Measurements from ENCODE around the gene KDM2B. TPM values are rescaled to one million over a fixed set of nuclear protein-coding genes. Genes with fewer than 3 reads are reported as not detected.

Gene KDM2B
- total and polyA plus RNA-seq, 10 of the 15 experiments (the other 5 are each of a cell fraction or from before 2014, with no cell fraction given): 13.6 to 124 (median 40.4) TPM

DNA sequence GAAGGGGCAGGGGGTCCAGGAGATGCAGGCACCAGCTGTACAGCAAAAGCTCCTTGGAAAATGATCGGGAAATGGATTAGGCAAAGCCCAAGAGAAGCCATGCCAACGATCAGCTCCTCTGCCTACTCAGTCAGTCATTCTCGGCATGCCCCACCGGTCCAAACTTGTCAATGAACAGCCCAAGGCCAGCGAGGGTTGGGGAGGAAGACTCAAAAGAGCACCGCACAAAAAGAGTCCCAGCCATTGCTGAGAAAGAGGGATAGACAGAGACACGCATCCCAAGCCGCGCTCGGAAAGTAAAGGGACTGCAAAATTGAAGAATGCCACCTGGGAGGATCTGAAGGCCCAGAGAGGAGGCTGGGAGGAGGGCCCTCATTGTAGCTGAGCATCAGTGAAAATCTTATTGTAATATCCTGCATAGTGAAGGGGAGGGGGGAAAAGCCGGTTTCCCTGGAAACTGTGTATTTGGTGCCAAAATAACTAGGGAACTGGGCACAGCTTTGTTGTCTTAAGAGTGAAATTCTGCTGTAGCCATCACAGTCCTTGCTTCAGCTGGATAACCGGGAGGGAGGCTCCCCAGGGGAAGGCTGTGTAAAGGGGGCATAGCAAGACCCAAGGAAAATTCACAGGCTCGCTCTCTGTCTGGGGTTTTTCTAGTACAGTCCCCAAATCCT, 4.7 kb downstream of the KDM2B start (continued):
- no peak for TF ChIP-seq HCFC1 (IDR thresholded peaks at IDR 0.05; ENCODE audit: low read length)

DNA sequence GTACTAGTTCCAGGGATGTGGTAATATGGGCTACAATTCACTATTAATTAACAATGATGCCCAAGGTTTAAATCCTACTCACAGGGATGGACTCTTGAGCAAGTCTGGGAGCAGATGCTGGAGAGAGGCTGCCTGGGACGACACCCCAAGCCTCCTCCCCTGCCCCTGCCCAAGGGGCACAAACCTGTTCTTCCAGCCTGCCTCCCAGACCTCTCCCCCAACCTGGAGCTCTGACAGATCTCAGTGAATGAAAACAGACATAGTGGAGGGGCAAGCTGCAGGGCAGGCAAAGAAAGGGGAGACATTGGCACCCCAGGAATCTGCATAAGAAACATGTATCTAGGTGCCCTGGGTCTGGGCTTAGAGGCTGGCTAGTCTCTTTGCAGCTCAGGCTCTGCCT, 5.8 kb downstream of the KDM2B start:
- ChIA-PET SMC1A (ENCODE audit: uncharacterized antibody, unreplicated experiment) (interaction anchor here (0.9 to 7.3 kb wide), 5 partner anchors 12 to 40 kb away, joined by 3 to 48 read pairs (median 40); no protein-coding TSS in a partner anchor), POLR2A (interaction anchor here (0.8 to 3.7 kb wide), 7 partner anchors 11 to 111 kb away, joined by 3 to 36 read pairs (median 5); partner anchors contain the start of gene ORAI1), CTCF (interaction anchor here (0.6 to 5.1 kb wide), 7 partner anchors 11 to 269 kb away, joined by 3 to 40 read pairs (median 5); no protein-coding TSS in a partner anchor), RAD21 (ENCODE audit: unreplicated experiment) (interaction anchor here (0.8 to 5.8 kb wide), 3 partner anchors 15 to 52 kb away, joined by 3 to 51 read pairs (median 18); partner anchors contain the start of gene ORAI1)
- Histone ChIP-seq H3K27ac (ENCODE audit: control insufficient read depth, insufficient read depth) (no peak overlapping the region), H3K4me3 (no peak overlapping the region), H3K27me3 (replicated peaks in 1 of 2; ENCODE audit: control insufficient read depth in 2 of 2, insufficient read depth in 2 of 2, low read length in 1 of 2) (no peaks in the 10 kb centered on the region), H3K4me1 (ENCODE audit: control insufficient read depth, insufficient read depth, low read length) (peaks cover 12% of the 10 kb centered on the region), H3K4me2 (ENCODE audit: control insufficient read depth, insufficient read depth) (no peak overlapping the region), H4K20me1 (ENCODE audit: control insufficient read depth, insufficient read depth) (no peaks in the 10 kb centered on the region), H2AFZ (ENCODE audit: control insufficient read depth, low read depth, low read length) (no peak overlapping the region), H3K79me2 (ENCODE audit: control insufficient read depth, insufficient read depth, low read length) (peaks cover 8% of the 10 kb centered on the region), H3K9ac (ENCODE audit: control insufficient read depth, insufficient read depth, low read length) (no peak overlapping the region), H3K9me3 (replicated peaks; ENCODE audit: control insufficient read depth, insufficient read depth, low read length) (no peaks in the 10 kb centered on the region), H3K36me3 (ENCODE audit: control insufficient read depth in 2 of 2, insufficient read depth in 2 of 2, low read length in 1 of 2) (no peaks in the 10 kb centered on the region; a peak in 1 of 4 replicates)
- DNase-seq (ENCODE audit: low read depth, low spot score) (no peak), FAIRE-seq (no peak), ATAC-seq (no peak)
- WGBS (ENCODE audit: insufficient coverage, insufficient replicate concordance, low lambda C conversion rate, missing lambda C conversion rate): 24% methylated on average over 1 of the region's 1 CpG
- BruUV-seq (replicated peaks): no TSS peak
- intact Hi-C loops (cut with micrococcal nuclease; ENCODE audit: unreplicated experiment) (no loop called here), in situ Hi-C loops (cut with MboI) (no loop called here)
- no peak for TF ChIP-seq KAT2A (conservative IDR thresholded peaks at IDR 0.05; ENCODE audit: control insufficient read depth, low read depth, low read length)
- TF ChIP-seq, protein P1, sequence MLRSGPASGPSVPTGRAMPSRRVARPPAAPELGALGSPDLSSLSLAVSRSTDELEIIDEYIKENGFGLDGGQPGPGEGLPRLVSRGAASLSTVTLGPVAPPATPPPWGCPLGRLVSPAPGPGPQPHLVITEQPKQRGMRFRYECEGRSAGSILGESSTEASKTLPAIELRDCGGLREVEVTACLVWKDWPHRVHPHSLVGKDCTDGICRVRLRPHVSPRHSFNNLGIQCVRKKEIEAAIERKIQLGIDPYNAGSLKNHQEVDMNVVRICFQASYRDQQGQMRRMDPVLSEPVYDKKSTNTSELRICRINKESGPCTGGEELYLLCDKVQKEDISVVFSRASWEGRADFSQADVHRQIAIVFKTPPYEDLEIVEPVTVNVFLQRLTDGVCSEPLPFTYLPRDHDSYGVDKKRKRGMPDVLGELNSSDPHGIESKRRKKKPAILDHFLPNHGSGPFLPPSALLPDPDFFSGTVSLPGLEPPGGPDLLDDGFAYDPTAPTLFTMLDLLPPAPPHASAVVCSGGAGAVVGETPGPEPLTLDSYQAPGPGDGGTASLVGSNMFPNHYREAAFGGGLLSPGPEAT (IDR thresholded peaks at IDR 0.05; ENCODE audit: low read depth): no peak
- TF ChIP-seq, protein P2, sequence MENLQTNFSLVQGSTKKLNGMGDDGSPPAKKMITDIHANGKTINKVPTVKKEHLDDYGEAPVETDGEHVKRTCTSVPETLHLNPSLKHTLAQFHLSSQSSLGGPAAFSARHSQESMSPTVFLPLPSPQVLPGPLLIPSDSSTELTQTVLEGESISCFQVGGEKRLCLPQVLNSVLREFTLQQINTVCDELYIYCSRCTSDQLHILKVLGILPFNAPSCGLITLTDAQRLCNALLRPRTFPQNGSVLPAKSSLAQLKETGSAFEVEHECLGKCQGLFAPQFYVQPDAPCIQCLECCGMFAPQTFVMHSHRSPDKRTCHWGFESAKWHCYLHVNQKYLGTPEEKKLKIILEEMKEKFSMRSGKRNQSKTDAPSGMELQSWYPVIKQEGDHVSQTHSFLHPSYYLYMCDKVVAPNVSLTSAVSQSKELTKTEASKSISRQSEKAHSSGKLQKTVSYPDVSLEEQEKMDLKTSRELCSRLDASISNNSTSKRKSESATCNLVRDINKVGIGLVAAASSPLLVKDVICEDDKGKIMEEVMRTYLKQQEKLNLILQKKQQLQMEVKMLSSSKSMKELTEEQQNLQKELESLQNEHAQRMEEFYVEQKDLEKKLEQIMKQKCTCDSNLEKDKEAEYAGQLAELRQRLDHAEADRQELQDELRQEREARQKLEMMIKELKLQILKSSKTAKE (IDR thresholded peaks at IDR 0.05; ENCODE audit: low read depth, poor library complexity, severe bottlenecking): no peak
- no peak for TF ChIP-seq LARP7 (IDR thresholded peaks at IDR 0.05)
- TF ChIP-seq YBX1 (IDR thresholded peaks at IDR 0.05): no peak
- TF ChIP-seq ZSCAN29 (IDR thresholded peaks at IDR 0.05): no peak
- TF ChIP-seq ZNF384 (IDR thresholded peaks at IDR 0.05; ENCODE audit: borderline replicate concordance, low read depth, low read length): no peak
- TF ChIP-seq, protein P3, sequence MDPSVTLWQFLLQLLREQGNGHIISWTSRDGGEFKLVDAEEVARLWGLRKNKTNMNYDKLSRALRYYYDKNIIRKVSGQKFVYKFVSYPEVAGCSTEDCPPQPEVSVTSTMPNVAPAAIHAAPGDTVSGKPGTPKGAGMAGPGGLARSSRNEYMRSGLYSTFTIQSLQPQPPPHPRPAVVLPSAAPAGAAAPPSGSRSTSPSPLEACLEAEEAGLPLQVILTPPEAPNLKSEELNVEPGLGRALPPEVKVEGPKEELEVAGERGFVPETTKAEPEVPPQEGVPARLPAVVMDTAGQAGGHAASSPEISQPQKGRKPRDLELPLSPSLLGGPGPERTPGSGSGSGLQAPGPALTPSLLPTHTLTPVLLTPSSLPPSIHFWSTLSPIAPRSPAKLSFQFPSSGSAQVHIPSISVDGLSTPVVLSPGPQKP (IDR thresholded peaks at IDR 0.05; ENCODE audit: low read depth, low read length): no peak
- TF ChIP-seq KLF5 (IDR thresholded peaks at IDR 0.05; ENCODE audit: partially characterized antibody): no peak
- TF ChIP-seq CHD1 (IDR thresholded peaks at IDR 0.05; ENCODE audit: low read depth, low read length): no peak
- TF ChIP-seq YY1 (IDR thresholded peaks at IDR 0.05; ENCODE audit: low read depth, low read length): no peak
- TF ChIP-seq, protein P4, sequence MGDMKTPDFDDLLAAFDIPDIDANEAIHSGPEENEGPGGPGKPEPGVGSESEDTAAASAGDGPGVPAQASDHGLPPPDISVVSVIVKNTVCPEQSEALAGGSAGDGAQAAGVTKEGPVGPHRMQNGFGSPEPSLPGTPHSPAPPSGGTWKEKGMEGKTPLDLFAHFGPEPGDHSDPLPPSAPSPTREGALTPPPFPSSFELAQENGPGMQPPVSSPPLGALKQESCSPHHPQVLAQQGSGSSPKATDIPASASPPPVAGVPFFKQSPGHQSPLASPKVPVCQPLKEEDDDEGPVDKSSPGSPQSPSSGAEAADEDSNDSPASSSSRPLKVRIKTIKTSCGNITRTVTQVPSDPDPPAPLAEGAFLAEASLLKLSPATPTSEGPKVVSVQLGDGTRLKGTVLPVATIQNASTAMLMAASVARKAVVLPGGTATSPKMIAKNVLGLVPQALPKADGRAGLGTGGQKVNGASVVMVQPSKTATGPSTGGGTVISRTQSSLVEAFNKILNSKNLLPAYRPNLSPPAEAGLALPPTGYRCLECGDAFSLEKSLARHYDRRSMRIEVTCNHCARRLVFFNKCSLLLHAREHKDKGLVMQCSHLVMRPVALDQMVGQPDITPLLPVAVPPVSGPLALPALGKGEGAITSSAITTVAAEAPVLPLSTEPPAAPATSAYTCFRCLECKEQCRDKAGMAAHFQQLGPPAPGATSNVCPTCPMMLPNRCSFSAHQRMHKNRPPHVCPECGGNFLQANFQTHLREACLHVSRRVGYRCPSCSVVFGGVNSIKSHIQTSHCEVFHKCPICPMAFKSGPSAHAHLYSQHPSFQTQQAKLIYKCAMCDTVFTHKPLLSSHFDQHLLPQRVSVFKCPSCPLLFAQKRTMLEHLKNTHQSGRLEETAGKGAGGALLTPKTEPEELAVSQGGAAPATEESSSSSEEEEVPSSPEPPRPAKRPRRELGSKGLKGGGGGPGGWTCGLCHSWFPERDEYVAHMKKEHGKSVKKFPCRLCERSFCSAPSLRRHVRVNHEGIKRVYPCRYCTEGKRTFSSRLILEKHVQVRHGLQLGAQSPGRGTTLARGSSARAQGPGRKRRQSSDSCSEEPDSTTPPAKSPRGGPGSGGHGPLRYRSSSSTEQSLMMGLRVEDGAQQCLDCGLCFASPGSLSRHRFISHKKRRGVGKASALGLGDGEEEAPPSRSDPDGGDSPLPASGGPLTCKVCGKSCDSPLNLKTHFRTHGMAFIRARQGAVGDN (IDR thresholded peaks at IDR 0.05): no peak

Measured in GM12878 (cell line).